ENCODE measurements around the gene POLRMT.
"Not testable (repeated sequence)": the region's sequence is repeated elsewhere in the genome, so short reads cannot be mapped to it uniquely, and the experiment has no call there.

Gene POLRMT

GRCh38 chr19:646779-647565, 13.6 kb upstream of the POLRMT start:
- no peak for DNase-seq

GRCh38 chr19:645912-646778, 12.8 kb upstream of the POLRMT start:
- DNase-seq: no peak

DNA sequence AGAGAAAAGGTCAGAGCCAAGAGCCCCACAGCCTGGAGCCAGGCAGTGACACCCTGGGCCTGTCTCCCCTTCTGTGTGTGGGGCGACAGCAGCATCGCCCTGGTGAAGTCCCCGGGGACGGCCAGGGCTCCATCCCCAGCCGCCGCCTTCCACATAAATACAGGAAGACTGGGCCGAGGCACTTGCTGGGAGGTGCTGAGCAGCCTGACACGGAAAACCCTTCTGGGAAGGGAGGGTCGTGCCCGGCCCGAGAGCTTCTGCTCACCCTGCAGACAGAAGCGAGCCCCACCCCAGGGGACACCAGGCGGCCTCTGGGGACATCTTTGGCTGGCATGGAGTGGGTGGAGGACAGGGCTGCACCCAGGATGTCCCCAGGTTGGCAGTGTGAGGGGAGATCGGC, 11.5 kb upstream of the POLRMT start:
- no peak for DNase-seq

- DNase-seq: no peak
Observed at GRCh38 chr19:644363-644762, 11.0 kb upstream of the POLRMT start.

DNA sequence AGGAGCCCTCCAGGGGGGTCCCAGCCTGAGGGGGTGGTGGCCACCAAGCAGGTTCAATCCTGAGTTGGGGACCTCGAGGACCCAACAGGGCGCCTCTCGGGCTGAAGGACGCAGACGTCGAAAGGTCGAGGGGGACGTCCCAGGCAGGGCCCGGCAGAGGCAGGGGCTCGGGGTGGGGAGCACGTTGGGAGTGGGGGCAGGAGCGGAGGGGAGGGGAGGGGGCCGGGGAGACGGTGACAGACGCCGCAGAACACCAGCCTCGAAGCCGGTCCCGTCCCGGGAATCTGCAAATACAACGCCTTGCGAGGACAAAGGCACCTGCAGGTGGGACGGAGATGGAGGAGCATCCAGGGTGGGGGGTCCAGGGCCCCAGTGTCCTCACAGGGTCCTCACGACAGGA, 10.4 kb upstream of the POLRMT start:
- no peak for DNase-seq

DNA sequence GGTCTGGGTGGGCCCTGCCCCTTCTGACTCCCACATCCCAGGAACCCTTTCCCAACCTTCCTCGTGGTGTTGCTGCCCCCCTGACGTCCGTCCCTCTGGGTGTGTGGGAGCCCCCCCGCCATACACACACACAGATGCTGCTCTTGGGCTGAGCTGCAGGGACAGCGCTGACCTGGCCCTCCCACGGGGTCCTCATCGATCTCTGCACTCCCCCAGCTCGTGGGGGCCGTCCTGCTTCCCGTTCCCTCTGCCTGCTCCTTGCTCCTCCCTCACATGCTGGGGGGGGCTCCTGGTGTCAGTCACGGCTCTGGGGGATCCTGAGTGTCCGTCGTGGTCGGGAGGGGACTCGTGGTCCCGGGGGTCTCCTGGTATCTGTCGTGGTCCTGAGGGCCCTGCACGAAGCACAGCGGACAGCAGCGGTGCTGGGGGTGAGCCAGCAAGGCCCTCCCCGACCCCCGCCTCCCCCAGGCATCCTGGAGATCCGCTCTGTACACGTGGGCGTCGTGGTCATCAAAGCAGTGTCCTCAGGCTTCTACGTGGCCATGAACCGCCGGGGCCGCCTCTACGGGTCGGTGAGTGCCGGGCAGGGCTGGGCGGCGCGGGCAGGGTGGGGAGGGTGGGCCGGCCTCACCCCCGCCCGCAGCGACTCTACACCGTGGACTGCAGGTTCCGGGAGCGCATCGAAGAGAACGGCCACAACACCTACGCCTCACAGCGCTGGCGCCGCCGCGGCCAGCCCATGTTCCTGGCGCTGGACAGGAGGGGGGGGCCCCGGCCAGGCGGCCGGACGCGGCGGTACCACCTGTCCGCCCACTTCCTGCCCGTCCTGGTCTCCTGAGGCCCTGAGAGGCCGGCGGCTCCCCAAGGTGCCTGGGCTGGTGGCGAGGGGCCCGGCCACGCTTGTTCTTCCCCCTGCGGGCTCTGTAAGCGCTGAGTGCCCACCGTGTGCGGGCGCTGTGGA, 9.7 kb upstream of the POLRMT start:
- DNase-seq: no peak

- DNase-seq: no peak
Observed at GRCh38 chr19:641702-642101, 8.4 kb upstream of the POLRMT start.

DNA sequence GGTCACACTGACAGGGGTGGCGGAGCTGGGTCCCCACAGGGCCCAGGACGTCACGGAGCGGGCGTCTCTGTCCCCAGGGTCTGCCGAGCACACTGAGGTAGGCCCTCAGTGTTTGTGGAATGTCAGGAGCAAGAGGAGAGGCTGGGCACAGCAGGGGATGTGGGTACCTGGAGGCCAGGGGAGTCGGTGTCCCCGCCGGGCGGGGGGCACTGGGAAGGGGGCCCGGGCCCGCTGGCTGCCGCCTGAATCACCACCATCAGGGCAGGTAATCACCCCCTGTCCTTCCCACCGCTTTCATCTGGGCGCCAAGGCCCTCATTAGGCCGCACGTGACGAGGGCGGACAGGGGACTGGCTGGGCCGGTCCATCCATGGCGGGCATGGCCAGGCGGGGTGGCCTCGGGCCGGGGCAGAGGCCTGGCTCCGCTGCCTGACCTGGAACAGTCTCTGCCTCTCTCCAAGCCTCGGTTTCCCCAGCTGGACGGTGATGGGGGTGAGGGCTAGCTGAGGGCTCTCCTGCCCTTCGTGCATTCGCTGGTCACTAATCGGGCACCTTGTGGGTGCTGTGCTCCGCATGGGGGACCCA, 7.4 kb upstream of the POLRMT start:
- DNase-seq: no peak

DNA sequence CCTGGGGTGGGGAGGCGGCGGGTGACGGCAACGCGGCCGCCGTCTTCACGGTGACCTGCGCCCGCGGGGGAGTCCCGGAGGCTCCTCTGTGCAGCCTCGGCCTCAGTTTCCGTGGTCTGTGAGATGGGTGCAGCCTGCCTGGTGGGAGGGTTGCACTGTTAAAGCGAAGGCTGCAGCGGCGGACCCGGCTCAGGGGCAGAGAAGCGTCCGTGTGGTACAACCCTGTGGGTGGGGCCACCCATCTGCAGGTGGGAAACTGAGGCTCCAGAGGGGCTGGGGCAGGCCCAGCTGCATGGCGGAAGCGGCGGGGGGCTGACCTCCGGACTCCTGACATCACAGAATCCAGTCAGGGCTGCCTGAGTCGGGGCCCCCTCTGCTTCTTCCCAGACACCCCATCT, 6.8 kb upstream of the POLRMT start:
- DNase-seq: no peak

DNA sequence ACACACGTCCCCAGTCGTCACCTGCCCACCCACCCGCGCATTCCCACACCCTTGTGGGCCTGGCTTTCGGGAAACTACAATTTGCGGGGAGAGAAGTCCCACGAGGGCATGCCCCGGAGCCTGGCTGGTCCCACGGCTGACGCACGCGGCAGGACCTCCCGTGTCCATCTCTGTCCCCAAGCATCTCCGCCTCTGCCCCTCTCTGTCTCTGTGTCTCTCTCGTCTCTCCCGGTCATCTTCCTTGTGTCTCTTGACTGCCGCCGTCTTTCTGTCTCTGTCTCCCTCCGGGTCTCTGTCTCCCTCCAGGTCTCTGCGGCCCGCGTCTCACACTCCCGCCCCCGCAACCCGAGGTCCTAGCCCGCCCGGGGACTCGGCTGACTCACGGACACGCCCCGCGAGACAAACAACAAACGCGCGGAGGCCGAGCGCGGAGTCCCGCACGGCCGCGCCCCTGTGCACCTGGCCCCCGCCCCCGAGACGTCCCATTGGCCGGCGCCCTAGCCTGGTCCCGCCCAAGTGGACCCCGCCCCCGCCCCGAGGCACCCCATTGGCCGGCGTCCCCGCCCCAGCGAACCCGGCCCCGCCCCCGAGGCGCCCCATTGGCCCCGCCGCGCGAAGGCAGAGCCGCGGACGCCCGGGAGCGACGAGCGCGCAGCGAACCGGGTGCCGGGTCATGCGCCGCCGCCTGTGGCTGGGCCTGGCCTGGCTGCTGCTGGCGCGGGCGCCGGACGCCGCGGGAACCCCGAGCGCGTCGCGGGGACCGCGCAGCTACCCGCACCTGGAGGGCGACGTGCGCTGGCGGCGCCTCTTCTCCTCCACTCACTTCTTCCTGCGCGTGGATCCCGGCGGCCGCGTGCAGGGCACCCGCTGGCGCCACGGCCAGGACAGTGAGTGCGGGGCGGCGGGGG, 6.2 kb upstream of the POLRMT start, which contains the start of gene FGF22:
TSS of gene FGF22 (plus strand) at position 627 of the 908 bp plus-strand sequence. CDS start at position 674, 47 bp downstream.
- DNase-seq: peak; percentile 95

GRCh38 chr19:638906-639252, 5.5 kb upstream of the POLRMT start:
- DNase-seq: no peak

DNA sequence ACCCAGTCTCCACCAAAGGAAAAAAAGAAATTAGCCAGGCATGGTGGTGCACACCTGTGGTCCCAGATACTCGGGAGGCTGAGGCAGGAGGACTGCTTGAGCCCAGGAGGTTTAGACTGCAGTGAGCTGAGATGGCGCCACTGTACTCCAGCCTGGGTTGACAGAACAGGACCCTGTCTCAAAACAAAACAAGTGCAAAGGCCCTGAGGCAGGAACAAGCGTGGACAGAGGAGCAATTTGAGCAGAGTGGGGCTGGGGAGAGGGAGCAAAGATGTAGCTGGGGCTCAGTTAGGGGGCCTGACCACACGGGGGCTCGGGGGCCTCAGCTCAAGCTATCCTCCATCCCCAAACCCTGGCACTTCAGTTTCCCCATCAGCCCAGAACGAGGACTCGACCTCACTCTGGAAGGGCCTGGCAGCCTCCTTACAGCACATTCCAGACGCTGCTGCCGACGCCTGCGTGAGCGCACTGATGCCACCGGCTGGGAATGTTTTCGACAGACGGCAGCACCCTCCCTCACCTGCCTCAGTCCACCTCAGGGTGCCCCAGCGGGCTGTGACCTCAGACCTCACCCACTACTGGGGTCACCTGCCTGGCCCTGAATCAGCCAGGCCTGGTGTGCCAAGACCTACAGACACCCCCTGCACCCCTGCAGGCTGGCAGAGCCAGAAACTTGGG, 1.8 kb upstream of the POLRMT start:
- DNase-seq: no peak

DNA sequence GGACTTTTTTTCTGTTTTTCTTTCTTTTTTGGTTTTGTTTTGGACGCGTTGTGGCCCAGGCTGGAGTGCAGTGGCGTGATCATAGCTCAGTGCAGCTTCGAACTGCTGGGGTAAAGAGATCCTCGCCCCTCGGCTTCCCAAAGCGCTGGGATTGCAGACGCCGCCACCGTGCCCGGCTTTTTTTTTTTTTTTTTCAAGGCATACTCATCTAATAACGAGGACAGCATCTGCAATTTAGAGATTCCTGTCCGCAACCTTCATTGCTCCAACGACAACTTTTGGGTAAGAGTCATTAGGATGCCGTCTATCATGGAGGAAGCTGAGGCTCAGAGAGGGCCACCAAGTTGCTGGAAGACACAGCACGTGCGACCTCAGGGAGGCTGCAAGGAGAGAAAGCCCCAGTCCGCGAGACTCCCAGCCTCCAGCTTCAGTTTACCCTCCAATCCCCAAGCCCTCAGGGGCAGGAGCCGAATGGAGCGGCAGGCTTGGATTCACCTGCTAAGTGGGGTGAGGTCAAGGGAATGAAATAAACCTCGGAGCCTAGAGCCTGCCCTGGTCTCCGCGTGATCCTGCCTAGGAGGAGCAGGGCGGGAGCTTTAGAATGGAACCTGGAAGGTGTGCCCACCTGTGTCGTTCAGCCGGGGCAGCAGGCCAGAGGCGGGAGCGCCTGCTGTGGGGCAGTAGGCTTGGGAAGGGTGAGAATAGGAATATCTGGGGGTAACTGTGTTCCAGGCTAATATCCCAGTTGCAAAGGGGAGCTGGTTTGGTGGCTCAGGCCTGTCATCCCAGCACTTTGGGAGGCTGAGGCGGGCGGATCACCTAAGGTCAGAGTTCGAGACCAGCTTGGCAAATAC, 676 bp upstream of the POLRMT start:
- no peak for DNase-seq

DNA sequence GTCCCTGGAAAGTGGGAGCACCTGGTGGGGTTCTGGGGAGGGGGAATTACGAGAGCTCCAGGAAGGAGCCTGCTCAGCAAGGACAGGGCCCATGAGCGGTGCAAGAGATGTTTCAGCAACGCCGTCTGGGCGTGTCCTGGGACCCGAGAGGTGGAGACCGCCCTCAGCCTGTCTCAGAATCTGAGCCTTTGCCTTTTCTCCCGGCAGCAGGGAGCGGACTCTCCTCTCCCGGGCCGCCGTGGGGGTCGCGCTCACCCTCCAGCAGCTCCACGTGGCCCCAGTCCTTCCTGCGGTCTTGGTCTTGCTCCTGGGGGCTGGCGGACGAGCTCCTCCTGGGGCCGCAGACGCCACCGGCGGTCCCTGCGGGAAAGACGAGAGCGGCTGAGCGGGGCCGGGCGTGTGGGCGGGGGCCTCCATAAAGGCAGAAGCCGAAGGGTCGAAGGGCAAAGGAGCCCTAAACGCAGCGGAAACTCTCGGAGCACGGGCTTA, 714 bp downstream of the POLRMT start:
- no peak for DNase-seq

DNA sequence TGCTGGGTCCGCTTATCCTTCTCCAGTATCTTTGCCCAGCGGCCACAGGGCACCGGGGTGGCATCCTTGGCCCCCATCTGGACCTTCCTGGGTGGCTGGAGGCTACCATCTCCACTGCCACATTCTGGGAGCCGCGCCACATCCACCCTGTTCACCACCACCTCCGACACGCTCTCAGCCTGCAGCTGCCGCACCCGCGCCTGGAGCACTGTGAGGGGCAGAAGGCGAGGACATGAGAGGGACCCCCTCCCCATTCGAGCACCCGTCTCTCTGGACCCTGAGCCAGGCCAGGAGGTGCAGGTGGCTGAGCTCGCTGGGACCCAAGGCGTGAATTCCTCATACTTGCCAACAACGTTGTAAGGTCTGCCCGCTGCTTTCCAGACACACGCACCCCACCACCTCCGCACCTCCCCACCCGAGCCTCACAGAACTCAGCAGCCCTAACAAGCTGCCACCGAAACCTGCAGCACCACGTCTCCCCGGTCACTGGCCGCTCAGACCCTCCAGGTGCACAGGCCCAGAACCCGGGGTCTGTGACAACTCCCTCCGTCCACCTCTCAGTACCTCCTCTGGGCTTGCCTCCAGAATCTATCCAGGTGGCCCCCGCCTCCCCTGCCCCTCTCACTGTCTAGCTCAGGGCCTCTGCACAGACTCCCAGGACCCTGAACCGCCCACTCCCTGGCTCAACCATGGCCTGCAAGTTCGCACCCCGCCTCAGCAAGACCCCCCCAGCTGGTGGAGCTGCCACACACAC, 3.2 kb downstream of the POLRMT start:
- no peak for DNase-seq

DNA sequence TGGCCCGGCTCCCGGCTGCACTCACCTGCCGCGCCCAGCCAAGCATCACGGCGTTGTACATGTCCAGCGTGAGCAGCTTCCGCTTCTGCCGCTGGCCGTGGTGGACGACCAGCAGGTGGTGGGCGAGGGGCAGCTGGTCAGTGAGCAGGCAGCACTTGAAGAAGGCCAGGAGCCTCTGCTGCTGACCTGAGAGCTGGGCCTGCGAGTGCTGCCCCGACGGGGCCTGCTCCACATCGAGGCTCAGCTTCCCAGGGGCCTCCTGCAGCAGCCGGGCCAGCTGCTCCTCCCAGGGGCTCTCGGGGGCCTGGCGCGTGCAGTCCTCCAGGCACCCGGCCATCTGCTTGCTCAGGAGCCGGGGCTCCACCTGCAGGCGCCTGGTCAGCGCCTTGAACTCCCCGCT, 3.8 kb downstream of the POLRMT start:
- DNase-seq: not testable (repeated sequence)

GRCh38 chr19:628168-628567, 5.2 kb downstream of the POLRMT start:
- no peak for DNase-seq

GRCh38 chr19:626566-626965, 6.8 kb downstream of the POLRMT start:
- not testable (repeated sequence) for DNase-seq

GRCh38 chr19:625257-625656, 8.1 kb downstream of the POLRMT start:
- no peak for DNase-seq
